Liver (tissue), 9 donors: Measurements from ENCODE around the gene SLC27A4. TPM values are rescaled to one million over a fixed set of nuclear protein-coding genes. Genes with fewer than 3 reads are reported as not detected.

Source experiments
- DNase-seq: peaks from one replicate; pipeline ENCODE4 v3.0.0-alpha.2; 2017; ENCODE audit warnings: low spot score
- H3K27ac ChIP-seq, 2 donors: one replicate each; pipeline ENCODE4 v1.7.0; 2013; ENCODE audit warnings: inconsistent platforms in 2 of 2, low read length in 2 of 2, control low read depth in 1 of 2, low read depth in 1 of 2, mild to moderate bottlenecking in 1 of 2
- H3K27me3 ChIP-seq, 4 donors: one replicate each; pipeline versions ENCODE4 v1.6.1 to v1.7.0; 2013; ENCODE audit warnings: low read length in 3 of 4, inconsistent platforms in 1 of 4, mild to moderate bottlenecking in 1 of 4, moderate library complexity in 1 of 4; ENCODE audit not compliant: control insufficient read depth in 4 of 4, insufficient read depth in 4 of 4
- H3K36me3 ChIP-seq, 4 donors: one replicate each; pipeline versions ENCODE4 v1.6.1 to v1.7.0; 2013; ENCODE audit warnings: low read length in 3 of 4, mild to moderate bottlenecking in 3 of 4, low read depth in 1 of 4, moderate library complexity in 1 of 4; ENCODE audit not compliant: control insufficient read depth in 4 of 4, insufficient read depth in 3 of 4
- H3K4me1 ChIP-seq, 4 donors: one replicate each; pipeline versions ENCODE4 v1.6.1 to v1.7.0; 2013; ENCODE audit warnings: low read length in 3 of 4, mild to moderate bottlenecking in 3 of 4, moderate library complexity in 1 of 4; ENCODE audit not compliant: control insufficient read depth in 4 of 4, insufficient read depth in 4 of 4
- H3K4me3 ChIP-seq, 3 donors: one replicate each; pipeline versions ENCODE4 v1.6.1 to v1.7.0; 2013; ENCODE audit warnings: low read length in 3 of 3, control low read depth in 1 of 3, low read depth in 1 of 3, mild to moderate bottlenecking in 1 of 3
- H3K9ac ChIP-seq, 2 donors: one replicate each; pipeline ENCODE4 v1.7.0; 2013; ENCODE audit warnings: low read length in 2 of 2, mild to moderate bottlenecking in 2 of 2, moderate library complexity in 2 of 2, control low read depth in 1 of 2, low read depth in 1 of 2
- H3K9me3 ChIP-seq, 4 donors: one replicate each; pipeline versions ENCODE4 v1.6.1 to v1.7.0; 2013; ENCODE audit warnings: low read length in 3 of 4; ENCODE audit not compliant: control insufficient read depth in 4 of 4
- EGR1 ChIP-seq, 2 donors: IDR thresholded peaks; 2 replicates each; pipeline ENCODE4 v1.6.1; 2016 to 2018; ENCODE audit warnings: antibody characterized with exemption in 2 of 2, low read depth in 2 of 2
- FOXA1 ChIP-seq: IDR thresholded peaks from 2 replicates; pipeline ENCODE4 v1.6.1; 2016; ENCODE audit warnings: antibody characterized with exemption
- GABPA ChIP-seq, 2 donors: IDR thresholded peaks in 1 of 2; conservative IDR thresholded peaks in 1 of 2; 2 replicates each; pipeline ENCODE4 v1.6.1; 2016; ENCODE audit warnings: antibody characterized with exemption in 2 of 2, mild to moderate bottlenecking in 1 of 2, moderate library complexity in 1 of 2
- HNF4A ChIP-seq, 2 donors: conservative IDR thresholded peaks; 2 replicates each; pipeline ENCODE4 v1.6.1; 2016; ENCODE audit warnings: antibody characterized with exemption in 2 of 2, mild to moderate bottlenecking in 2 of 2
- HNF4G ChIP-seq: IDR thresholded peaks from 2 replicates; pipeline ENCODE4 v1.6.1; 2016; ENCODE audit warnings: antibody characterized with exemption
- JUND ChIP-seq, 2 donors: IDR thresholded peaks; 2 replicates each; pipeline ENCODE4 v1.6.1; 2016; ENCODE audit warnings: antibody characterized with exemption in 2 of 2
- NR2F2 ChIP-seq: IDR thresholded peaks from 2 replicates; pipeline ENCODE4 v1.6.1; 2016; ENCODE audit warnings: antibody characterized with exemption
- RAD21 ChIP-seq, 2 donors: IDR thresholded peaks; 2 replicates each; pipeline ENCODE4 v1.6.1; 2016; ENCODE audit warnings: antibody characterized with exemption in 2 of 2, mild to moderate bottlenecking in 2 of 2
- RXRA ChIP-seq, 2 donors: IDR thresholded peaks; 2 replicates each; pipeline ENCODE4 v1.6.1; 2017 to 2018; ENCODE audit warnings: antibody characterized with exemption in 2 of 2, mild to moderate bottlenecking in 1 of 2
- SP1 ChIP-seq: IDR thresholded peaks from 2 replicates; pipeline ENCODE4 v1.6.1; 2018; ENCODE audit warnings: antibody characterized with exemption, mild to moderate bottlenecking
- TAF1 ChIP-seq: conservative IDR thresholded peaks from 2 replicates; pipeline ENCODE4 v1.6.1; 2016; ENCODE audit warnings: antibody characterized with exemption, mild to moderate bottlenecking
- YY1 ChIP-seq: IDR thresholded peaks from 2 replicates; pipeline ENCODE4 v1.6.1; 2016; ENCODE audit warnings: antibody characterized with exemption, mild to moderate bottlenecking
- WGBS: extraction: QIAGEN DNeasy Blood & Tissue Kit; methylation state at CpG from one replicate; pipeline ENCODE4 v1.1.7; 2013; 5-methylcytosine and 5-hydroxymethylcytosine counted together
- polyA plus RNA-seq, 2 donors: library from polyadenylated mRNA; stranded (reverse) in 1 of 2; unstranded in 1 of 2; fragments of 200-250 nt in 1 of 2; fragments of >200 nt in 1 of 2; fragmentation: Nextera tagmentation in 1 of 2; extraction: Ambion mirVana in 1 of 2; gene quantifications; one replicate each; pipeline versions ENCODE4 v1.2.1 to v1.2.3, GENCODE V29; 2013 to 2015
- total RNA-seq, 2 donors: library from RNA; depleted of rRNA; stranded (reverse); fragments of >200 nt; gene quantifications; one replicate each; pipeline ENCODE4 v1.2.3, GENCODE V29; 2014
- TF ChIP-seq, protein P1 (sequence below): IDR thresholded peaks from 2 replicates; pipeline ENCODE4 v1.6.1; 2016; ENCODE audit warnings: antibody characterized with exemption, mild to moderate bottlenecking
- TF ChIP-seq, protein P2 (sequence below): fragments of 150-350 bp; IDR thresholded peaks from 2 replicates; pipeline ENCODE4 v1.5.1; 2017; ENCODE audit warnings: improper control_type of control experiment, low read depth, low read length; ENCODE audit not compliant: missing input control
- TF ChIP-seq, protein P3 (sequence below): IDR thresholded peaks from 2 replicates; pipeline ENCODE4 v1.6.1; 2016; ENCODE audit warnings: antibody characterized with exemption
- TF ChIP-seq, protein P4 (sequence below): IDR thresholded peaks from 2 replicates; pipeline ENCODE4 v1.6.1; 2016; ENCODE audit warnings: antibody characterized with exemption
- TF ChIP-seq, protein P5 (sequence below): IDR thresholded peaks from 2 replicates; pipeline ENCODE4 v1.6.1; 2016; ENCODE audit warnings: antibody characterized with exemption
- donor health status: healthy.
- donor health status: healthy.
- donor health status: healthy.
- donor health status: healthy.
- donor health status: healthy.

The SLC27A4 gene
- total and polyA plus RNA-seq, 4 donors, result 5.9 to 36.4 (median 14.7) TPM

DNA sequence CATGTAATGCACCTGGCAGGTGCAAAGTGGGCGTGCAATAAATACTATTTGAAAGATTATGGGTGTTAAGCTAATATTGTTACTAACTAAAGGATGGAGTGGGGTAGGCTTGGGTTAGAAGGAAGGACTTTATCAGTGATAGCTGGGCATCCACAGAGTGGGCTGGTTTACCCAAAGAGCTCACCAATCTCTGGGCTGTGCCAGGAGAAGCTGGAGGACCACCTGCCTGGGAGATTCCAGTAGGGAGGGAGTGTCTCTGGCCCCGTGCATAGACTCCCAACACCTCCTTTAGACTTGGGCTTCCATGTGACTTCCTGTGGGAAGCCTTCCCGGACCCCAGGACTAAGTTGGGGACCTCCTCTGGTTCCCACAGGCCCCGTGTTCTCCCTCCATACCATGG, 25.2 kb downstream of the SLC27A4 start (continued):
- TF ChIP-seq, protein P1, sequence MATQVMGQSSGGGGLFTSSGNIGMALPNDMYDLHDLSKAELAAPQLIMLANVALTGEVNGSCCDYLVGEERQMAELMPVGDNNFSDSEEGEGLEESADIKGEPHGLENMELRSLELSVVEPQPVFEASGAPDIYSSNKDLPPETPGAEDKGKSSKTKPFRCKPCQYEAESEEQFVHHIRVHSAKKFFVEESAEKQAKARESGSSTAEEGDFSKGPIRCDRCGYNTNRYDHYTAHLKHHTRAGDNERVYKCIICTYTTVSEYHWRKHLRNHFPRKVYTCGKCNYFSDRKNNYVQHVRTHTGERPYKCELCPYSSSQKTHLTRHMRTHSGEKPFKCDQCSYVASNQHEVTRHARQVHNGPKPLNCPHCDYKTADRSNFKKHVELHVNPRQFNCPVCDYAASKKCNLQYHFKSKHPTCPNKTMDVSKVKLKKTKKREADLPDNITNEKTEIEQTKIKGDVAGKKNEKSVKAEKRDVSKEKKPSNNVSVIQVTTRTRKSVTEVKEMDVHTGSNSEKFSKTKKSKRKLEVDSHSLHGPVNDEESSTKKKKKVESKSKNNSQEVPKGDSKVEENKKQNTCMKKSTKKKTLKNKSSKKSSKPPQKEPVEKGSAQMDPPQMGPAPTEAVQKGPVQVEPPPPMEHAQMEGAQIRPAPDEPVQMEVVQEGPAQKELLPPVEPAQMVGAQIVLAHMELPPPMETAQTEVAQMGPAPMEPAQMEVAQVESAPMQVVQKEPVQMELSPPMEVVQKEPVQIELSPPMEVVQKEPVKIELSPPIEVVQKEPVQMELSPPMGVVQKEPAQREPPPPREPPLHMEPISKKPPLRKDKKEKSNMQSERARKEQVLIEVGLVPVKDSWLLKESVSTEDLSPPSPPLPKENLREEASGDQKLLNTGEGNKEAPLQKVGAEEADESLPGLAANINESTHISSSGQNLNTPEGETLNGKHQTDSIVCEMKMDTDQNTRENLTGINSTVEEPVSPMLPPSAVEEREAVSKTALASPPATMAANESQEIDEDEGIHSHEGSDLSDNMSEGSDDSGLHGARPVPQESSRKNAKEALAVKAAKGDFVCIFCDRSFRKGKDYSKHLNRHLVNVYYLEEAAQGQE, result no peak
- no peak for TF ChIP-seq NR2F2

DNA sequence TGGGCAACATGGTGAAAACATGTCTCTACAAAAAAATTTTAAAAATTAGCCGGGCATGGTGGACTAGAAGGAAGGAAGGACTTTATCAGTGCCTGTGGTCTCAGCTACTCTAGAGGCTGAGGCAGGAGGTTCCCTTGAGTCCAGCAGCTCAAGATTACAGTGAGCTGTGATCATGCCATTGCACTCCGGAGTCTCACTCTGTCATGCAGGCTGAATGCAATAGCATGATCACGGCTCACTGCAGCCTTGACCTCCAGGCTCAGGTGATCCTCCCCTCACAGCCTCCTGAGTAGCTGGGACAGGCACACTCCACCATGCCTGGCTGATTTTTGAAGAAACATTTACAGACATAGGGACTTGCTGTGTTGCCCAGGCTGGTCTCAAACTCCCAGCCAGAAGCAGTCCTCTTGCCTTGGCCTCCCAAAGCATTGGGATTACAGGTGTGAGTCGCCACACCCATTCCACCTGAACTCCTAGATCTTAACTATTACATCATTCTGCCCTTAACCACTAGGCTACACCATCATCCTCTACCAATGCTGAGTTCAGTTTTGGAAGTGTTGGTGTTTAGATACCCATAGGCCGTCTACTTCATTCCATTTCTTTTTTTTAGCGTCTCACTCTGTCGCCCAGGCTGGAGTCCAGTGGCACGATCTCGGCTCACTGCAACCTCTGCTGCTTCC, 28.8 kb downstream of the SLC27A4 start:
- Histone ChIP-seq H3K27me3 (no peaks in the 10 kb centered on the region), H3K4me3 (no peak overlapping the region), H3K27ac (no peak overlapping the region), H3K9me3 (no peaks in the 10 kb centered on the region), H3K9ac (no peak overlapping the region), H3K4me1 (peaks cover 0 to 22% (median 17%) of the 10 kb centered on the region in 4 donors), H3K36me3 (no peaks in the 10 kb centered on the region)
- TF ChIP-seq FOXA1 (no peak), EGR1 (IDR thresholded peaks at IDR 0.05; ENCODE audit: low read depth in 2 of 2) (no peak), RAD21 (IDR thresholded peaks at IDR 0.05) (no peak), HNF4G (no peak), TAF1 (no peak), GABPA (IDR thresholded peaks at IDR 0.05 in 1 of 2, conservative IDR thresholded peaks at IDR 0.05 in 1 of 2) (no peak), RXRA (IDR thresholded peaks at IDR 0.05) (no peak), YY1 (no peak), NR2F2 (no peak), JUND (IDR thresholded peaks at IDR 0.05) (no peak), HNF4A (conservative IDR thresholded peaks at IDR 0.05) (no peak), SP1 (no peak)
- TF ChIP-seq, protein P2, sequence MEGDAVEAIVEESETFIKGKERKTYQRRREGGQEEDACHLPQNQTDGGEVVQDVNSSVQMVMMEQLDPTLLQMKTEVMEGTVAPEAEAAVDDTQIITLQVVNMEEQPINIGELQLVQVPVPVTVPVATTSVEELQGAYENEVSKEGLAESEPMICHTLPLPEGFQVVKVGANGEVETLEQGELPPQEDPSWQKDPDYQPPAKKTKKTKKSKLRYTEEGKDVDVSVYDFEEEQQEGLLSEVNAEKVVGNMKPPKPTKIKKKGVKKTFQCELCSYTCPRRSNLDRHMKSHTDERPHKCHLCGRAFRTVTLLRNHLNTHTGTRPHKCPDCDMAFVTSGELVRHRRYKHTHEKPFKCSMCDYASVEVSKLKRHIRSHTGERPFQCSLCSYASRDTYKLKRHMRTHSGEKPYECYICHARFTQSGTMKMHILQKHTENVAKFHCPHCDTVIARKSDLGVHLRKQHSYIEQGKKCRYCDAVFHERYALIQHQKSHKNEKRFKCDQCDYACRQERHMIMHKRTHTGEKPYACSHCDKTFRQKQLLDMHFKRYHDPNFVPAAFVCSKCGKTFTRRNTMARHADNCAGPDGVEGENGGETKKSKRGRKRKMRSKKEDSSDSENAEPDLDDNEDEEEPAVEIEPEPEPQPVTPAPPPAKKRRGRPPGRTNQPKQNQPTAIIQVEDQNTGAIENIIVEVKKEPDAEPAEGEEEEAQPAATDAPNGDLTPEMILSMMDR, result no peak
- TF ChIP-seq, protein P1, result no peak
- TF ChIP-seq, protein P3, sequence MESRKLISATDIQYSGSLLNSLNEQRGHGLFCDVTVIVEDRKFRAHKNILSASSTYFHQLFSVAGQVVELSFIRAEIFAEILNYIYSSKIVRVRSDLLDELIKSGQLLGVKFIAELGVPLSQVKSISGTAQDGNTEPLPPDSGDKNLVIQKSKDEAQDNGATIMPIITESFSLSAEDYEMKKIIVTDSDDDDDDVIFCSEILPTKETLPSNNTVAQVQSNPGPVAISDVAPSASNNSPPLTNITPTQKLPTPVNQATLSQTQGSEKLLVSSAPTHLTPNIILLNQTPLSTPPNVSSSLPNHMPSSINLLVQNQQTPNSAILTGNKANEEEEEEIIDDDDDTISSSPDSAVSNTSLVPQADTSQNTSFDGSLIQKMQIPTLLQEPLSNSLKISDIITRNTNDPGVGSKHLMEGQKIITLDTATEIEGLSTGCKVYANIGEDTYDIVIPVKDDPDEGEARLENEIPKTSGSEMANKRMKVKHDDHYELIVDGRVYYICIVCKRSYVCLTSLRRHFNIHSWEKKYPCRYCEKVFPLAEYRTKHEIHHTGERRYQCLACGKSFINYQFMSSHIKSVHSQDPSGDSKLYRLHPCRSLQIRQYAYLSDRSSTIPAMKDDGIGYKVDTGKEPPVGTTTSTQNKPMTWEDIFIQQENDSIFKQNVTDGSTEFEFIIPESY, result no peak
- TF ChIP-seq, protein P4, sequence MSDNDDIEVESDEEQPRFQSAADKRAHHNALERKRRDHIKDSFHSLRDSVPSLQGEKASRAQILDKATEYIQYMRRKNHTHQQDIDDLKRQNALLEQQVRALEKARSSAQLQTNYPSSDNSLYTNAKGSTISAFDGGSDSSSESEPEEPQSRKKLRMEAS, result no peak
- TF ChIP-seq, protein P5, sequence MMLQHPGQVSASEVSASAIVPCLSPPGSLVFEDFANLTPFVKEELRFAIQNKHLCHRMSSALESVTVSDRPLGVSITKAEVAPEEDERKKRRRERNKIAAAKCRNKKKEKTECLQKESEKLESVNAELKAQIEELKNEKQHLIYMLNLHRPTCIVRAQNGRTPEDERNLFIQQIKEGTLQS, result no peak
- WGBS, result 93% methylated on average over 9 of the region's 9 CpGs
- no peak for DNase-seq
